ENCODE results near the gene MYO1B. TPM values are rescaled to one million over a fixed set of nuclear protein-coding genes. Genes with fewer than 3 reads are reported as not detected.

Gene MYO1B
- total RNA-seq, 2 donors from 2014 or later, result 11.6 to 14.7 TPM

DNA sequence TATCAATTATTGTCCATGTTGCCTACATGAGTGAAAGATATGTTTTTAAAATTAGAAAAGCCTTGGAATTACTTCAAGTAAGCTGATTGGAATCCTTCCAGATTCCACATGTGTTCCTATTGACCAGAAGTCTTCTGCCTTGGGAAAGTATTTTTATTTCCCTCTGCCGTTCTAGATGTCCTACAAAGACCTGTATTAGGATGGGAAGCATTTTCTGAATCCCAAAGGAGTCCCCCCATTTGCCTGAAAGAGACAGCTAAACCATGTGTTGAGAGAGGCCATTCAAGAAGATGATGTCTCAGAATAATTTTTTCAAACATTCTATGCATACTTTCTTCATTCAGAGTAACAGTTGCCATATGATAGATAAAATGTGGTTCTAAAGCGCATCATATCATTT is 19.0 kb upstream of the MYO1B start:
- no peak overlapping the region for H3K4me3 ChIP-seq

DNA sequence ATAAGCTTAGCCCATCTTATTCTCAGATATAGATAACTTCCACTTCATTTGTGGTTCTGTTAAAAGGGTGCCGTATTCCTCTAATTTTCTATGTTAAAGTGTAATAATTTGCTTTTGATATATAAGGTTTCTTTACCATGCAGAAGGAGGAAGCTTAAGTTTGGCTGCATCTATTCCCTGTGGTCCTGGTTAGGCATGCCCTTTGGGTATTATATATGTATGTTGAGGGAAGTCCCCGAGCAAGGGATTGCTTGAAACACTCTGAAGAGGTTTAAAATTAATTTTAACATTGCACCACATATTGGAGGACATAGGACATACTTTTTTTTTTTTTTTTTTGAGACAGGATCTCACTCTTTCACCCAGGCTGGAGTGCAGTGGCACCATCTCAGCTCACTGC is 16.9 kb upstream of the MYO1B start:
- Histone ChIP-seq H3K4me1 (peaks cover 0 to 16% of the 10 kb centered on the region in 2 donors), H3K27me3 (no peaks in the 10 kb centered on the region), H3K27ac (no peak overlapping the region), H3K4me3 (no peak overlapping the region), H3K36me3 (no peaks in the 10 kb centered on the region), H3K9me3 (no peaks in the 10 kb centered on the region)
- TF ChIP-seq, protein P1, sequence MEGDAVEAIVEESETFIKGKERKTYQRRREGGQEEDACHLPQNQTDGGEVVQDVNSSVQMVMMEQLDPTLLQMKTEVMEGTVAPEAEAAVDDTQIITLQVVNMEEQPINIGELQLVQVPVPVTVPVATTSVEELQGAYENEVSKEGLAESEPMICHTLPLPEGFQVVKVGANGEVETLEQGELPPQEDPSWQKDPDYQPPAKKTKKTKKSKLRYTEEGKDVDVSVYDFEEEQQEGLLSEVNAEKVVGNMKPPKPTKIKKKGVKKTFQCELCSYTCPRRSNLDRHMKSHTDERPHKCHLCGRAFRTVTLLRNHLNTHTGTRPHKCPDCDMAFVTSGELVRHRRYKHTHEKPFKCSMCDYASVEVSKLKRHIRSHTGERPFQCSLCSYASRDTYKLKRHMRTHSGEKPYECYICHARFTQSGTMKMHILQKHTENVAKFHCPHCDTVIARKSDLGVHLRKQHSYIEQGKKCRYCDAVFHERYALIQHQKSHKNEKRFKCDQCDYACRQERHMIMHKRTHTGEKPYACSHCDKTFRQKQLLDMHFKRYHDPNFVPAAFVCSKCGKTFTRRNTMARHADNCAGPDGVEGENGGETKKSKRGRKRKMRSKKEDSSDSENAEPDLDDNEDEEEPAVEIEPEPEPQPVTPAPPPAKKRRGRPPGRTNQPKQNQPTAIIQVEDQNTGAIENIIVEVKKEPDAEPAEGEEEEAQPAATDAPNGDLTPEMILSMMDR (IDR thresholded peaks at IDR 0.05), result no peak
- no peak for DNase-seq (ENCODE audit: low spot score)

More for the DNA sequence above, 19.0 kb upstream of the MYO1B start:
- TF ChIP-seq, protein P1 (IDR thresholded peaks at IDR 0.05), result no peak
- Histone ChIP-seq H3K27me3 (no peaks in the 10 kb centered on the region), H3K36me3 (no peaks in the 10 kb centered on the region), H3K9me3 (no peaks in the 10 kb centered on the region), H3K27ac (no peak overlapping the region), H3K4me1 (peaks cover 0 to 6% of the 10 kb centered on the region in 2 donors)
- DNase-seq (ENCODE audit: low spot score), result no peak

DNA sequence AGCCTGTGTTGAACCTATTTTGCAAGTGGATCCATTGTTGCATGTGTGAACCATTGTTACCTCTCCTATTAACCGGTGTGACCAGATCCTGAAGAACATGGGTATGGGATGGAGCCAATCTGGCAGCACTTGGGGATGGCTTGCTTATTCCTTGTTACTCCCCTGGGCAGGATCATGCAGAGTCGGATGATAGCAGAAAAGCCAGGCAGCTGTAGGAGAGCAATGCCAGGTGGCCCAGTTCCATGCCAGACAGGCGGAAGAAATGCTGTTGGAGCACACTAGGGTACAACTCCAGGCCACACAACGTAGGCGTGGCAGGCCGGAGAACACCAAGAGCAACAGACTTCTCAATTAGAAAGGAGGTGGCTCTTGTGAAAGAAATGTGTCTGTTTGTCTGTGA is 16.3 kb upstream of the MYO1B start:
- no peak for DNase-seq (ENCODE audit: low spot score)
- H3K27ac ChIP-seq, result no peak overlapping the region
- H3K36me3 ChIP-seq, result no peaks in the 10 kb centered on the region
- H3K4me1 ChIP-seq, result peaks cover 0 to 16% of the 10 kb centered on the region in 2 donors
- H3K27me3 ChIP-seq, result no peaks in the 10 kb centered on the region
- no peak overlapping the region for H3K4me3 ChIP-seq
- TF ChIP-seq, protein P1 (IDR thresholded peaks at IDR 0.05), result no peak
- H3K9me3 ChIP-seq, result no peaks in the 10 kb centered on the region

DNA sequence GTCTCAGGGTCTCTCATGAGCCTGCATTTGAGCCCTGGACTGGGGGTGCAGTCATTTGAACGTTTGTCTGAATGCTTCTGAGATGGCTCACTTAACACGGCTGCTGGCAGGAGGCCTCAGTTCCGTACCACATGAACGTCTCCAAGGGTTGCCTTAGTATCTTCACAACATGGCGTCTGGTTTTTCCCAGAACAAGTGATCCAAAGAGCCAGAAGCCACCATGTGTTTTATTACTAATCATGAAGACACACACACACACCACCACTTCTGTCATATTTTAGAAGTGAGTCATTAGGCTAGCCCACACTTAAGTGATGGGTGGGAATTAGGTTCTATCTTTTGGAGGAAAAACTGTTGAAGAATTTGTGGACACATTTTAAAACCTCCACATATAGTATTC is 15.0 kb upstream of the MYO1B start:
- Histone ChIP-seq H3K4me3 (no peak overlapping the region), H3K36me3 (no peaks in the 10 kb centered on the region), H3K27ac (no peak overlapping the region), H3K27me3 (no peaks in the 10 kb centered on the region), H3K4me1 (peaks cover 0 to 16% of the 10 kb centered on the region in 2 donors), H3K9me3 (no peaks in the 10 kb centered on the region)
- TF ChIP-seq, protein P1 (IDR thresholded peaks at IDR 0.05), result no peak
- no peak for DNase-seq (ENCODE audit: low spot score)

DNA sequence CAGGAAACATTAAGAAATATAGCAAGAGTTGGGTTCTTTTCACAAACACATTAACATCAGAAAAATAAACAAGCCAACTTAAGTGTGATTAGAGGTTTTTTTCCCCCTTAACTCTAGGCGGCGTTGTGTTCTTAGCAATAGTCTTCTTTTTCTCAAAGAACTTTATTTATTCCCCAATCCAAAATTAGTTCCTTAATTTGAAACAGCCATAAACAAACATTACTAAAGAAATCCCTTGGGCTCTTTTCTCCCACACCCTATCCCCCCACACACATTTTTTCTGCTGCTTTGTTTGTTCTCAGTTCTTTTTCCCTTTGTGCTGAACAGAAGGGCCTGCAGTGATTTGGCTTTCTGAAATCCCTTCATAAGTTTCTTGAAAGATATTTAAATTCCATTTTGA is 13.2 kb upstream of the MYO1B start:
- H3K4me3 ChIP-seq, result no peak overlapping the region
- H3K27ac ChIP-seq, result peak overlapping the region in 1 of 2 donors; percentile 26
- peaks cover 0 to 16% of the 10 kb centered on the region in 2 donors for H3K4me1 ChIP-seq
- no peak for DNase-seq (ENCODE audit: low spot score)
- no peaks in the 10 kb centered on the region for H3K27me3 ChIP-seq
- TF ChIP-seq, protein P1 (IDR thresholded peaks at IDR 0.05), result peak in 1 of 2 donors; percentile 57
- no peaks in the 10 kb centered on the region for H3K9me3 ChIP-seq
- H3K36me3 ChIP-seq, result no peaks in the 10 kb centered on the region

DNA sequence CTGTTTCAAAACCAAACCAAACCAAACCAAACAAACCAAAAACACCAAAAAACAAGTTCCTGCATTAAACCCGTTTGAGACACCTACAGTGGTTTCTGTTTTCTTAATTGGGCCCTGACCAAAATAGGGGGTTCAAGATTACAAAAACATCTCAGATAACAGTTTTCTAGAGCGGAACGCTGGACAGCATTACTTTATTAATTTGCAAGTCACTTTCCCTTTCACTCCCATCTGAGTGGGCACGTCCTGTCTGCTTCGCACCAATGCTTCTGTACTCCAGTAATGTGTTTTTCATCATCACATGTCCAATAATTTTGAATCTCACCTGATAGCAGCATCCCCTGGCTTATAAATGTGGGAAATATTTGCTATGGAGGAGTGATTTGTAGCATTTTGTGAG is 11.7 kb upstream of the MYO1B start:
- H3K4me3 ChIP-seq, result no peak overlapping the region

More for the DNA sequence above, 11.7 kb upstream of the MYO1B start:
- no peaks in the 10 kb centered on the region for H3K36me3 ChIP-seq
- TF ChIP-seq, protein P1 (IDR thresholded peaks at IDR 0.05), result no peak
- peaks cover 0 to 13% of the 10 kb centered on the region in 2 donors for H3K4me1 ChIP-seq
- no peaks in the 10 kb centered on the region for H3K9me3 ChIP-seq
- no peak overlapping the region for H3K27ac ChIP-seq
- H3K27me3 ChIP-seq, result no peaks in the 10 kb centered on the region
- no peak for DNase-seq (ENCODE audit: low spot score)

Data from right atrium auricular region (tissue), 2 donors.